DMS153 (cell line): ENCODE results near the gene CFAP74.
"Not testable (repeated sequence)": the region's sequence is repeated elsewhere in the genome, so short reads cannot be mapped to it uniquely, and the experiment has no call there.

Source experiments
- DNase-seq: peaks from one replicate; lab custom pipeline; 2025; lab: John Stamatoyannopoulos, UW

The CFAP74 gene

DNA sequence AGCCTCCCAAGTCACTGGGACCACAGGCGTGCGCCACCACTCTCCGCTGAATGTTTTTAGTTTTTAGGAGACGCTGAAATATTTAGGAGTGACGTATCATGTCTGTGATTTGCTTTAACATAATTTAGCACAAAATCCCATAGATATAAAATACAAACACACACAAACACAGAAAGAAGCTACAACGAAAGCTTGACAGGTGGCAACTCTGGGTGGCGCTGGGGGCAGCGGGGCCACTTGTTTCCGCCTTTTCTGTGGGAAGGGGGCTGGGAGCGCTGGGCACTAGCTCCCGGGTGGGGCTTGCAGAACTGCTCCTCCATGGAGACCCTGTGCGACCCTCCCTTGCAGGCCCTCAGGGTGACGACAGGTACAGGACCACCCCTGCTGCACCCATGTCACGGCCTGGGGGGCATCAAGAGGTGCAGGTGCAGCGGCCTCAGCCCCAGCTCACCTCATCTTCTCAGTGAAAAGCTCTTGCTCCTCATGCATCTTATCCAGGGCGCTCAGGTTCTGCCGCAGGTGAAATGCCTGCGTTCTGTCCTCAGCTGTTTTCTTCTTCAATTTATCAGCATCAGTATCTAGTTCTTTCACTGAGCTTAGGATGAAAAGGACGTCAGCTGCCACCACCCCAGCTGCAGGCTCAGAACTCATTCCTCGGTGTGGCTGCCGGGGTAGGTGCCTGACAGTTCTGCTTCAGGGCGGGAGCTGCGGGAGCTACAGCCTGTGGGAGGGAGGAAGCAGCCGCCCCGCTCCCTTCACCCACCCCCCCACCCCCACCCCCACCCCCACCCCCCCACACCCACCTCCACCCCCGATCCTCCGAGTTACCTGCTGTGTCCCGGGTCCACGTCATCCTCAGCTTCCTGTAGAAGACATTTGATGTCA is 15.3 kb downstream of the CFAP74 start:
- DNase-seq = no peak

DNA sequence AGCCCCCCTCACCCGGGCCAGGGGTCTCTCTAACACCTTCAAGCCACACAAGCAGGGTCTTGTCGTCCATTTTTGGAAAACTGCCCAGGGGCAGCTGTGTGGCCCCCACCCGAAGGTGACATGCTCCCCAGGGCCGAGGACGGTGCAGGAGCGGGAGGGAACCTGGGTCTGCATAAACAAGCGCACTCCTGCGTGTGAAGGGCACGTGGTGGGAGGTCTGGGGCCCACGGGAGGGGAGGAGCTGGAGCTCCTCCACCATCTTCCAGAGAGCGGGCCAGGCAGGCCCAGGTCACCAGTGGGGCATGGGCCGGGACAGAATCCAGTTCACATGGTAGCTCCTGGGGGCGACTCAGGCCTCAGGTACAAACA is 16.5 kb downstream of the CFAP74 start:
- no peak for DNase-seq

DNA sequence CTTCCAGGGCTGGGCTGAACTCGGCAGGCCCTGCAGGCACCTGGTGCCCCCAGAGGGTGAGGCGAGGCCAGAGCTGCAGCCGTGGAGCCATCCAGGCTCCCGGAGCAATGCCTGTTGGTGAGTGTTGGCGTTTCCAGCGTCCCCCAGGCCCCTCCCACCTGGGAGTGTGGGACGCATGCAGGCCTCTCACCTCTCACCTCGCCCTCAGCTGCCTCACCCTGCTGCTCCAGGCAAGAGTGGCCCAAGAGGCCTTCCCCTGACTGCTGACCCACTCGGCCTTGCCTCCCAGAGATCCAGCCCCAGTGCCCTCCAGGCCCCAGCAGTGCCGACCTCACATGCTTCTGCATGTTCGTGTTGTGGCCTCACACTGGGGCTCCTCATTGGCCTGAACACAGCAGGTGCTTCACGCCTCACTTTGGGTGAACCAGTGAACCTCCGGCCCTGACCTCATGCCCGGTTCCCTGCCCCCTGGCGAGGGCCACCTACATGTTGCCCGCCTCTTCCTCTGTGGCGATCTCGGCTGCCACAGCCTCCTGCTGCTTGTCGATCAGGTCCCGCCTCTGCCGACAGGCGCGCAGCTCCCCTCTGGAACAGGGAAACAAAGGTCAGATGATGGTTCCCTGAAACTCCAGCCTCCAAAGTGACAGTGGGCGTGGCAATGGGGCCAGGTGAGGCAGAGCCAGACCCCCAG is 17.0 kb downstream of the CFAP74 start:
- DNase-seq = no peak

DNA sequence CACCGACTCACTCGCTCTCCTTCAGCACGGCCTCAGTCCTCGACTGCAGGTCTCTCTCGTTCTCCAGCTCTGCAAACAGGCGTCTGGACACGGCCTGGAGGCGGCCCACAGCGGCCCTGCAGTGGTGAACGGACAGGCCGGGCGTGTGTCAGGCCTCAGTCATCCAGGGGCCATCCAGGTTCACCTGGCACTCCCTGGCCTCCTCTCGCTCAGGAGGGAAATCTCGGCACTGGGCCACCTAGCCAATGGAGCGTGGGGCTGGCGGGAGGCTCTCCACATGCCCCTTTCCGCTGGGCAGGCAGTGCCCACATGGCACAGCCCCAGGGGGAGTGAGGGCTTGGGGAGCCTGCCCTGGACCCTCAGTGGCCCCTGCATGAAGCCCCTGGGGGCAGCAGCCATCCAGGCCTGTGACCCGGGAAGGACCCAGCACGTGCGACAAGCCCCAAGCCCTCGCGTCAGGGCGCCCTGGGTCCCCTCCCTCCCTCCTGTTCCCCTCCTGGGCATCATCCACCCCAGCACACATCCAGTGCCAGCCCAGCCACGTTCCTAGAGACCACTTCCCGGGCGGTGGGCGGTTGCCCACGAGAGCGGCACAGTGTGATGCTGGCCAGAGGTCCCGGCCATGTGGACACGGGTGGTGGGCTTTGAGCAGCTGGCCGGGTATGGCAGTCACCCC is 18.1 kb downstream of the CFAP74 start:
- DNase-seq = no peak

DNA sequence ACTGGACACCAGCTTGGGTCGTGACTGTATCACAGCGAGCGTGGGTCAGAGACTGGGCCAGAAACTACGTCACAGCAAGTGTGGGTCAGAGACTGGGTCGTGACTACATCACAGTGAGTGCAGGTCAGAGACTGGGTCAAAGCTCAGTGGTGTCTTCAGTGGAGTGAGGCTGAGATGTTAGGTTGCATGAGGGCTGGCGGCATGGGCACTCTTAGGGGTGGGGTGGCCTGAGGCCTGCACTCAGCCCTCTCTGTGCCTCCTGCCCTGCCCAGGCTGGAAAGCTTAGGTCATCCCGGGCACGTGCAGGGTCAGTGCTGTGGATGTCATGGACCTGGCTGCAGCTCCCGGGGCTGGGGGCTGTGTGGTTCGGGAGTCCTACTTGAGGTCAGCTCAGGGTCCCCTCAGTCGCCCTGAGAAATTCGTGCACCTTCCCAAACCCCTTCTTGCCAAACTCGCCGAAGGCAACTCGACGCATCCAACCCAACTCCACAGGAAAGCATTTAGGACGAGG is 19.0 kb downstream of the CFAP74 start:
- DNase-seq = no peak

DNA sequence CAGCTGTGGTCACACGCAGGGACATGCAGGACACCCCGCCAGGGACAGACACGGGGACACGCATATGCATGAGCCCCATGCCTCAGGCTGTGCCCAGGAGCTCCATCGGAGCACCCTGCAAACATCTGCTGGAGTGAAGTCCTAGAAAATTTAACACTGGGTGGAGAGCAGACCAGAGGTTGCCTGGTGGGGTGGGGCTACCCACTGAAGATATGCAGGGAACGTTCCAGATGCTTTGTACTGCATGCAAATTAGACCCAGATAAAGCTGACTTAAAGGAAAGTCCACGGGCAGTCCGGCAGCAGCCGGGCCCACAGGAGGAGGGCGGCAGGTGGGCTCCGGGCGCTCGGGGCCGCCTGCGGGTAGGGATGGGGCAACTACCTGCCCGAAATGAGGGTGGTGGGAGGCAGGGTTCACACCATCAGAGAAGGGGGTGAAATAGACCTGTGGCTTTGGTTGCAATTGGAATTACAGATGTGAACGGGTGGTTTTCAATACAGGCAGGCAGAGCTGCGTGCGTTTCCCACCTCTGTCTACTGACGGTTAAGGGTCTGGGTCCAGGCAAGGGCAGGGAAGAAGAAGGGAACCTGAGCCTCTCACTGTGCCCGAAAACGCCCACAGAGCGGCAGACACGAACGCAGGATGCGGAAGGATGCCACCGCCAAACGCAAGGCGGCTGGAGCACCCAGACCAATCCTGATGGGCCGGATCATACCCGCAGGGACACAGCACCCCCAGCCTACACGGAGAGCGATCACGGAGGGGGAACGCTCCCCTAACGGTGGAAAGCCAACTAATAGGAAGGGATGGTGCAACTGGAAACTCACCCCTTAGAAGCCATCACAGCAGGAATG is 21.0 kb downstream of the CFAP74 start:
- DNase-seq = no peak

DNA sequence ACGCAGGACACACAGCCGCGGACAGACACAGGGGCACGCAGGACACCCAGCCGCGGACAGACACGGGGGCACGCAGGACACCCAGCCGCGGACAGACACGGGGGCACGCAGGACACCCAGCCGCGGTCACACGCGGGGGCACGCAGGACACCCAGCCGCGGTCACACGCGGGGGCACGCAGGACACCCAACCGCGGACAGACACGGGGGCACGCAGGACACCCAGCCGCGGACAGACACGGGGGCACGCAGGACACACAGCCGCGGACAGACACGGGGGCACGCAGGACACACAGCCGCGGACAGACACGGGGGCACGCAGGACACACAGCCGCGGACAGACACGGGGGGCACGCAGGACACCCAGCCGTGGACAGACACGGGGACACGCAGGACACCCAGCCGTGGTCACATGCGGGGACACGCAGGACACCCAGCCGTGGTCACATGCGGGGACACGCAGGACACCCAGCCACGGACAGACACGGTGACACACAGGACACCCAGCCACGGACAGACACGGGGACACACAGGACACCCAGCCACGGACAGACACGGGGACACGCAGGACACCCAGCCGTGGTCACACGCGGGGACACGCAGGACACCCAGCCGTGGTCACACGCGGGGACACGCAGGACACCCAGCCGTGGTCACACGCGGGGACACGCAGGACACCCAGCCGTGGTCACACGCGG is 21.8 kb downstream of the CFAP74 start:
- DNase-seq = not testable (repeated sequence)

DNA sequence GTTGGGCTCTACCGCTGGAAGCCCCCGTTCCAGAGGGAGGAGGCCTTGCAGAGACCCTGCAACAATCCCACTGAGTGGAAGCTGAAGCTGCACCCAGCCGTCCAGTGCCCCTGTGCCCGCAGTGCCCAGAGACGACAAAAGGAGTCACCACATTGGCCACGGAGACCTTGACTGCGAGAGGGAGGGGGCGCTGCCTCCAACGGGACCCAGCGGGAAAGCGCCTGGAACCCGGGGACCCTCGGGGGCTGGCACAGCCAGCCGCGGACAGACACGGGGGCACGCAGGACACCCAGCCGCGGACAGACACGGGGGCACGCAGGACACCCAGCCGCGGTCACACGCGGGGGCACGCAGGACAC is 22.5 kb downstream of the CFAP74 start:
- no peak for DNase-seq

DNA sequence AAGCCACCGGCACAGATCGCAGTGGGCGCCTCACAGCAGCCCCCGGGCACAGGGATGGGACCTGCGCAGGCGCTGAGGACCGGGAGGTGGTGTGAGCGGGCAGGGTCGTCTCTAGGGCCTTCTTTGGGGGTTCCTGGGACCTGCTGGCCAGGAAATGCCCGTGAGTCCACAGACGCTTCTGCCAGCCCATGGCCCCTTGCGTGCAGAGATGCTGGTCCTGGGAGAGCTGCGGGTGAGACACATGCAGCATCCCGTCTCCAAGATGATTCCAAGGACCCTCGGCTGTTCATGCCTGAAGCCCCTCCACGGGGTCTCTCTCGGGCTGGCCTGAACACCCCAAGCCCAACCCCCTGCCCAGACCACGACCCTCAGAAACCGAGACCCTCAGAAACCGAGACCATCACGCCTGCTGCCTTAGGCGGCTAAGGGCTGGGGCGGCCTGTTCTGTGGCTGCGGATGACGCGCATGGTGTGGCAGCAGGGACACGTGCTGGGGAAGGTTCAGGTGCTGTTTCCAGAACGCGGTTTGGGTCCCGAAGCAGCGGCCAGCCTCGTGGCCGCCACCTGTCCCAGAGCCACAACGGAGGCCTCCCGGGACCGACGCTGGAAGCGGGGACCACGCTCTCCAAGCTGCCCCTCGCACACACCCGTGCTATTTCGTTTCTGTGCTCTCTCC is 23.0 kb downstream of the CFAP74 start:
- DNase-seq = no peak

DNA sequence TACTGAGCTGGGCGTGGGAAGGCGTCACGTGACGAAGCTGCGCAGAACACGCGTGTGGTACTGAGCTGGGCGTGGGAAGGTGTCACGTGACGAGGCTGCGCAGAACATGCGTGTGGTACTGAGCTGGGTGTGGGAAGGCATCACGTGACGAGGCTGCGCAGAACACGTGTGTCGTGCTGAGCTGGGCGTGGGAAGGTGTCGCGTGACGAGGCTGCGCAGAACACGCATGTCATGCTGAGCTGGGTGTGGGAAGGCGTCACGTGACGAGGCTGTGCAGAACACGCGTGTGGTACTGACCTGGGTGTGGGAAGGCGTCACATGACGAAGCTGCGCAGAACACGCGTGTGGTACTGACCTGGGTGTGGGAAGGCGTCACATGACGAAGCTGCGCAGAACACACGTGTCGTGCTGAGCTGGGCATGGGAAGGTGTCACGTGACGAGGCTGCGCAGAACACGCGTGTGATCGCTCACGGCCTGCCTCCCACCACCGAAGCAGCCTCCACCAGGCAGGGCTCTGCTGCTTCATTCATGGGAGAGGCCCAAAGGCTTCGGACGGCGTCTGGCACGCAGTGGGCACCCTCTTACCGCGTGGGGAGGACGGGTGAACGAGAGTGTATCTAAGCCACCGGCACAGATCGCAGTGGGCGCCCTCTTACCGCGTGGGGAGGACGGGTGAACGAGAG is 24.0 kb downstream of the CFAP74 start:
- DNase-seq = no peak

DNA sequence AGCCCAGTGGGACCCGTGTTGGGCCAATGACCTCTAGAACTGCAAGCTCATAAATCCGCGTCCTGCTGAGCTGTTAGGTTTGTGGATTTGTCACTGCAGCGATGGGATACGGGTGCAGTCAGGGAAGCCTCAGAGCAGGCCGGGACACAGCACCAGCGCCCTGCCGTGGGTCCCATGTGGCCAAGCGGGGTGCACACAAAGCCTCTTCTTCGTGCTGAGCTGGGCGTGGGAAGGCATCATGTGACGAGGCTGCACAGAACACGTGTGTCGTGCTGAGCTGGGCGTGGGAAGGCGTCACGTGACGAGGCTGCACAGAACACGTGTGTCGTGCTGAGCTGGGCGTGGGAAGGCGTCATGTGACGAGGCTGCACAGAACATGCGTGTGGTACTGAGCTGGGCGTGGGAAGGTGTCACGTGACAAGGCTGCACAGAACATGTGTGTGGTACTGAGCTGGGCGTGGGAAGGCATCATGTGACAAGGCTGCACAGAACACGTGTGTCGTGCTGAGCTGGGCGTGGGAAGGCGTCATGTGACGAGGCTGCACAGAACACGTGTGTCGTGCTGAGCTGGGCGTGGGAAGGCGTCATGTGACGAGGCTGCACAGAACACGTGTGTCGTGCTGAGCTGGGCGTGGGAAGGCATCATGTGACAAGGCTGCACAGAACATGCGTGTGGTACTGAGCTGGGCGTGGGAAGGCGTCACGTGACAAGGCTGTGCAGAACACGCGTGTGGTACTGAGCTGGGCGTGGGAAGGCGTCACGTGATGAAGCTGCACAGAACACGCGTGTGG is 24.7 kb downstream of the CFAP74 start:
- DNase-seq = not testable (repeated sequence)

DNA sequence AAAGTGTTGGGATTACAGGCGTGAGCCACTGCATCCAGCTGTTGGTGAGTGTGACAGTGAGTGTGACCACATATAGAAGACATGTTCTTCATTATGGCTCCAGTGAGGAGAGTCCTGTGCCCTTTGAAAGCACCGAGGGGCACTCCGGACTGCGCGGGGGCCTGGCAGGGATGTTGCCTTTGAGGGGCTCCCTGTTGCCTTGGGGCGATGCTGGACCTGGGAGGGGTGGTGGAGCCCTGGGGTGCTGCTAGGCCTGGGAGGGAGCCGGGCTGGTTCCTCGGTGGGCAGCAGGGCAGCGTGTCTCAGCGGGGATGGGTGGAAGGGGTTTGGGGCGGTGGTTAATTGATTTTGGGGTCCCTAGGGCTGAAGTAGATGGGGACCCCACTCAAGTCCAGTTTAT is 25.5 kb downstream of the CFAP74 start:
- DNase-seq = no peak

DNA sequence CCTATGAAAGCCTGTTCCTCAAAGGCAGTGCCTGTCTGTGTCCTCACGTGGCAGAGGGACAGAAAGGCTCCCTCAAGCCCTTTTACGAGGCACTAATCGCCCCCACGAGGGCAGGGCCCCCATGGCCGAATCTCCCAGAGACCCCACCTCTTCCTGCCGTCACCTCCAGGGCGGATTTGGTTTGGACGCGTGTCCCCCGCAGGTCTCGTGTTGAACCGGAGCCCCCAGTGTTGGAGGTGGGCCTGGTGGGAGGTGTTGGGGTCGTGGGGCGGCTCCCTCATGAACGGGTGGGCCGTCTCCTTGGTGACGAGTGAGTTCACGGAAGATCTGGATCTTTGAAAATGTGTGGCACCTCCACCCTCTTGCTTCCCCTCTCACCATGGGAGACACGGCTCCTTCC is 27.6 kb downstream of the CFAP74 start:
- DNase-seq = no peak

DNA sequence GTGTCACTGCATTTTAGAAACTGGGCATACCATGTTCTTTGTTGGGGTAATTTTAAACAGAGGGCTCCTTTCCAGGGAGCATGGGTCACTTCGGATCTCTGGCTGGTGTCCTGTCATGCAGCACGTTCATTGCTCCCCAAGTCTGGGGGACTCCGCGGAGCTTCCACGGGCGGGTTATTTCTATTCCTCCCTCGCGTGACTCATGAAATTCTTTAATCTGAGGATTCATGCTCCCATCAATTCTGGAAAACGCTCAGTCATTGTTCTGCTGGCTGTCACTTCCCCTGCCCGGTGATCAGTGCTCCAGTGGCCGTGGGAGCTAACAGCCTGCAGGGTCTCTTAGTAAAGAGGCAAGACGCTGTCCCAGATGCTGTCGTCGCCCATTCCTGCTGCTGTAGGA is 28.1 kb downstream of the CFAP74 start:
- DNase-seq = no peak

DNA sequence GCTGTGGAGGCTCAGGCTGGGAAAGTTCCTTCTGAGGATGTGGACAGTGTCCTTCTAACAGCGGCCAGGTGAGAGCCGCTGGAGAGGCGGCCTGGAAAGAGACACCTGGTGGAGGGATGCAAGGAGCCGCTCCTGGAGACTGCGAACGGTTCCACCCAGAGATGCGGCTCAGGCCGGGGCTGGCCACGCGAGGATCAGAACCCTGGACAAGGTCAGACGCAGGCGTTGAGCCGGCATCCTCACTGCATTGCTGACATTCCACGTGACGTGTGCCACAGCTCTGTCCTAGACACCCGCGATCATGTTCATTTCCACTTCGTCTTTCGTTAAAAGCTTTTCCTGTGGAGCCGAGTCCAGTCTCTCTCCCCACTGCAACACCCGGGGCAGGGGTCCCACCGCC is 28.8 kb downstream of the CFAP74 start:
- no peak for DNase-seq

DNA sequence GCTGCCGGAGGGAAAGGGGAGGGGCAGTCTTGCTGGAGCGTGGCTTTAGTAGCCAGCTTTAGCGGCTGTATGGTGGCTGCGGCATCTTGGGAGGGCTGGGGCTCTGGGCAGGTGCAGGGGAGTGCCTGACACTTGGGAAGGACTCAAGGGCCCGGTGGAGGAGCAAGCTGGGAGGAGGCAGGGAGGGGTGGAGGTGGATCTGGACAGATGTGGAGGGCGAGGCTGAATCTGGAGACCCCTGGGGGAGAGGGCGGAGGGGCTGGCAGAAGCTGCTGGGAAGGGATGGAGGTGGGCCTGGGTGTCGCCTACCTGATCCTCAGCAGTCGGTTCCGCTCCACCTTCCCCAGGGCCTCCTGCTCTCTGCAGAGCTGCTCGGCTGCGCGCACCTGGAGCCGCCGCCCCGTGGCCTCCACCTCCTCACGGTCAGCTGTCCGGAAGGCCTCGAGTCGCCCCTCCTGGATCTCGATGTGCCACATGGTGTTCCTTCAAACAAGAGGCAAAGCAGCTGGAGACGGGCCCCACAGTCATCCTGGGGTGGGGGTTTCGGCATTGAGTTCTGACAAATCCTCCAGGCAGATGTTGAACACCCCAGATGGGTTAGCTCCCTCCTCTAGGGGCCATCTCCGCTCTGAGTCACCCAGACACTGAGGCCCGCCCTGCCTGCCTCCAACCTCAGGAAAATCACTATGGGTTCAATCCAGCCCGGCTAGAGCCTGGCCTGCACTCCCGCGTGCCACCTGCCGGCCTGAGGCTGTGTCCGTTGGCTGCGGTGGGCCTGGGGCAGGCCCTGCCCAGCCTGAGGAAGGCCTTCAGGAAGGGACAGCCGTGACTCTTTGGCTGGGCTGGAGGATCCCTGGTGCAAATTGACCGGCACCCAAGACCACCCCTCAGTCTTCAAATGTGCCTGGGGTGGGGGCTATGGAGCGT is 29.6 kb downstream of the CFAP74 start:
- DNase-seq = no peak

DNA sequence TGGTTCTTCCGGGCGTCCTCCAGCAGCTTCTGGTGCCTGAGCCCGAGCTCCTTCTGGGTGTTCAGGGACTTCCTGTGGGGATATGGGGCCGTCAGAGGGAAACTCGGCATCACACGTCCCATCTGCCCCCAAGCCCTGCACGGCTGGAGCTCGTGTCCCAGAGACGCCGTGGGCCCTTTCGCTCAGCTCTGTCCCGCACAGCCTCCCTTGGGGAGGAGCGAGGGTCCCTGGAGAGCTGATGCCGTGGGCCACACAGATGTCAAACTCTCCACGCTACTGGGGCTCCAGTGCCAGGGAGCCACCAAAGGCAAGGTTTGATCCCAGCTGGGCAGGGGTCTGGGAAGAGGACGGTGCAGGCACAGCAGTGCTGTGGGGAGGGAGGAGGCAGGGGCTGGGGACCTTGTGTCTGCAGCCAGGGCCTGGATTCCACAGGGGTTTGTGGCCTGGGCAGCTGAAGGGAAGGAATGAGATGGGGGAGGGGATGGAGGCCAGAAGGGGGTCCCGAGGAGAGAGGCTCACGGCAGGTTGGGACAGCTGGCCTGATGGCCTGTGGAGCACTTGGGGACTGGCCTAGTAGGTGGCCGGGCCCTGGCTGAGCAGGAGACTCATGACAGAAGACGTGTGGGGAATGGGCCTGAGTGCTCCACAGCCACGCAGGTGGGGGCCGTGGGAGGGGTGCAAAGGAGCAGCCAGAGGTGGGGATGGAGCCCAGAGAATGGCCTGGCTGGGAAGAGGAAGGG is 30.4 kb downstream of the CFAP74 start:
- no peak for DNase-seq
